GM18870 (cell line): ENCODE measurements around the gene SMARCD3.

Experiments used
- ATAC-seq: cut with Tn5 transposase; IDR thresholded peaks from one replicate; pipeline ENCODE4 v1.9.1; 2021; ENCODE audit warnings: moderate library complexity; ENCODE audit not compliant: unreplicated experiment

Gene SMARCD3

GRCh38 chr7:151248346-151249033 lies at the start of gene SMARCD3:
Gene SMARCD3 (minus strand): TSS chr7:151248694. CDS start chr7:151248562, 132 bp downstream.
- ATAC-seq, result no peak

DNA sequence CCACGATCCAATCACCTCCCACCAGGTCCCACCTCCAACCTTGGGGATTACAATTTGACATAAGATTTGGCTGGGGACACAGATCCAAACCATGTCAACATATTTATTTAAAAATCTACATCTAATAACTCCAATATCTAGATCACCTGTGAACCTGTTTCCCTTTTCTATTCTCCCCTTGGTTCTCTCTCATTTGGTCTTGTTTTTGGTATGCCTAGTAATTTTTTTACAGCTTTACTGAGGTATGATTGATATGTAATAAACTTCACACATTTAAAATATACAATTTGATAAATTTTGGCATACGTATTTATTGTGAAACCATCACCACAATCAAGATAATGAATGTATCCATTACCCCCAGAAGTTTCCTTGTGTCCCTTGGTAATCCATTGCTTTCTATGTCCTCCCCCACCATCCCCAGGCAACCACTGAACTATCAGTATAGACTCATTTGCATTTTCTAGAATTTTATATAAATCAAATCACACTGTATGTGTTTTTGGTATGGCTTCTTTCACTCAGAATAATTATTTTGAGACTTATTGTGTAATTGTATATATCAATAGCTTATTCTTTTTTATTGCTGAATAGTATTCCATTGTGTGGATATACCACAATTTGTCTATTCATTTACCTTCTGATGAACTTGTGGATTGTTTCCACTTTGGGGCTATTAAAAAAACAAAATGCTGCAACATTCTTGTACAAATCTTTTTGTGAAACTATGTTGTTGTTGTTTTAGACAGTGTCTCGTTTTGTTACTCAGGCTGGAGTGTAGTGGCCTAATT lies 47.9 kb upstream of the SMARCD3 start:
- no peak for ATAC-seq

- no peak for ATAC-seq
Measured at GRCh38 chr7:151292850-151293249, 44.4 kb upstream of the SMARCD3 start.

- no peak for ATAC-seq
Measured at GRCh38 chr7:151291206-151291605, 42.7 kb upstream of the SMARCD3 start.

GRCh38 chr7:151290355-151290760 lies 41.9 kb upstream of the SMARCD3 start:
- no peak for ATAC-seq

GRCh38 chr7:151289891-151290290 lies 41.4 kb upstream of the SMARCD3 start:
- ATAC-seq, result no peak

DNA sequence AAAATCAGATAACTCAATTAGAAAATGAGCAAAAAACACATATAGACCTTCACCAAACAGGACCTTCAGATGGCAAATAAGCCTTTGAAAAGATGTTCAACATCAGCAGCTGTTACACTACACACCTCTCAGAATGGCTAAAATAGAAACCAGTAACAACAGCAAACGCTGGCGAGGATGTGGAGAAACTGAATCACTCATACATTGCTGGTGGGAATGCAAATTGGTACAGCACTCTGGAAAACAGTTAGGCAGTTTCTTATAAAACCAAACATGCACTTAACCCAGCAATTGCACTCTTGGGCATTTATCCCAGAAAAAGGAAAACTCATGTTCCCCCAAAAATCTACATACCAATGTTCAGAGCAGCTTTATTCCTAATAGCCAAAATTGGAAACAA lies 37.7 kb upstream of the SMARCD3 start:
- no peak for ATAC-seq

DNA sequence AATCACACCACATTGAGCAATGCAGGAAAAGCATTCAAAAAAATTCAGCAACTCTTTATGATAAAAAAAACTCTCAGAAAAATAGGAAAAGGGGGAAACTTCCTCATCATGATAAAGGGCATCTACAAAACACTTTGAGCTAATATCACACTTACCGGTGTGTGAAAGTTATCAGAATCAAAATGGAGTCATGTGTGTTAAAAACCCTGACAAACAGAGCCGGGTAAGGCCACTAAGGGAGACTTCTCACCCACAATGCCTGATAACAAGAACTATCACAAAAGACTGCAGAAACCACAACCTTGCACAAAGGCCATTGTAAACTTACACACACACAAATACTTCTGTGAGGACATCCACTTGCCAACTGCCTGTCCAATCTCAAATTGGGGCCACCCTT lies 34.8 kb upstream of the SMARCD3 start:
- no peak for ATAC-seq

GRCh38 chr7:151282111-151282510 lies 33.6 kb upstream of the SMARCD3 start:
- ATAC-seq, result no peak

DNA sequence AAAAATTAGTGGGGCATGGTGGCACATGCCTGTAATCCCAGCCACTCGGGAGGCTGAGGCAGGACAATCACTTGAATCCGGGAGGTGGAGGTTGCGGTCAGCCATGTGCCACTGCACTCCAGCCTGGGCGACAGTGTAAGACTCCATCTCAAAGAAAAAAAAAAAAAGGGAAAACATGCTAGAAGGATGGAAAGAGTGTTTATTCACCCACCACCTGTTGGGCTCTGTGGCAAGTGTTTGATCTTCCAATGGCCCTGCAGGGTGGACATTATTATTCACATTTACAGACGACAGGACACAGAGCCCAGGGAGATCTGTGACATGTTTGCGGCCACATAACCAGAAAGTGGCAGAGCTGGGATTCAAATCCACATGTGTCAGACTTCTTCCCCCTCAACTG lies 33.2 kb upstream of the SMARCD3 start:
- no peak for ATAC-seq

DNA sequence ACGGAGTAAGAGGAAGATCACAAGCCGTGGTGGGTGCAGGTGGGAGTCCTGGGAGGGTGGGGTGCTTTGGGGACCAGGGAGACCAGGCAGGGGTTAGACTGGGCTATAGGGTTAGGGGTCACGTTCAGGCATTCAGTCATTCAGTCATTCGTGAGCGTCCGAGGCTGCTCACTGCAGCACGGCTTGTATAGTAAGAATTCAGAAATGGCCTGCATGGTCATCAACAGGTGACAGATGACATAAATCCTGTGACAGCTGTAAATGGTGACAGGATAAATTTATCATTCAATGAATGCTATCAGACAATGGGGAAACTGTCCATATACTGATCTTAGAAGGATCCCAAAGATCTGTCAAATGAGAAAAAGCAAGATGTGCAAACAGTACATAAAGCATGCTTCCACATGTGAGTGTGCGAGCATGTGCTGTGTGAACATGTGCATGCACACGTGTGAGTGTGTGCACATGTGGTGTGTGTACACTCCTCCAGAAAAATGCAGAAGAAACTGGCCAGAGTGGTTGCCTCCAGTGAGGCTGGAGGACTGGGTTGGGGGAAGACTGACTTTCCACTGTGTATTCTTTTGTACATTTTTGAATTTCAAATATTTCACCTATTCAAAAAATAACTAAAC lies 32.0 kb upstream of the SMARCD3 start:
- ATAC-seq, result no peak

- ATAC-seq, result no peak
Measured at GRCh38 chr7:151279868-151280267, 31.4 kb upstream of the SMARCD3 start.

DNA sequence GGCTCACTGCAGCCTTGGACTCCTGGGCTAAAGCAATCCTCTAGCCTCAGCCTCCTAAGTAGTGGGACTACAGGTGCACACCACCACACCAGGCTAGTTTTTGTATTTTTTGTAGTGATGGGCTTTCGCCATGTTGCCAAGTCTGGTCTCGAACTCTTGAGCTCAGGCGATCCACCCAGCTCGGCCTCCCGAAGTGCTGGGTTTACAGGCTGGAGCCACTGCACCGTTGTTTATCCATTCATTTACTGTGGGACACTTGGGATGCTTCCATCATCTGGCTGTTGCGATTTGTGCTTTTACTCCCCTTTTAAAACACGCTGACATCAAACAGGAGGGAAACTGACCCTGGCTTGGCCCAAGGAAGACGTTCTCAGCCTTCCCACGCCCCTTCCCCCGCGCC lies 30.5 kb upstream of the SMARCD3 start:
- ATAC-seq, result no peak

- no peak for ATAC-seq
Measured at GRCh38 chr7:151277631-151278030, 29.1 kb upstream of the SMARCD3 start.

GRCh38 chr7:151276666-151277590 lies 28.4 kb upstream of the SMARCD3 start:
- ATAC-seq, result no peak

DNA sequence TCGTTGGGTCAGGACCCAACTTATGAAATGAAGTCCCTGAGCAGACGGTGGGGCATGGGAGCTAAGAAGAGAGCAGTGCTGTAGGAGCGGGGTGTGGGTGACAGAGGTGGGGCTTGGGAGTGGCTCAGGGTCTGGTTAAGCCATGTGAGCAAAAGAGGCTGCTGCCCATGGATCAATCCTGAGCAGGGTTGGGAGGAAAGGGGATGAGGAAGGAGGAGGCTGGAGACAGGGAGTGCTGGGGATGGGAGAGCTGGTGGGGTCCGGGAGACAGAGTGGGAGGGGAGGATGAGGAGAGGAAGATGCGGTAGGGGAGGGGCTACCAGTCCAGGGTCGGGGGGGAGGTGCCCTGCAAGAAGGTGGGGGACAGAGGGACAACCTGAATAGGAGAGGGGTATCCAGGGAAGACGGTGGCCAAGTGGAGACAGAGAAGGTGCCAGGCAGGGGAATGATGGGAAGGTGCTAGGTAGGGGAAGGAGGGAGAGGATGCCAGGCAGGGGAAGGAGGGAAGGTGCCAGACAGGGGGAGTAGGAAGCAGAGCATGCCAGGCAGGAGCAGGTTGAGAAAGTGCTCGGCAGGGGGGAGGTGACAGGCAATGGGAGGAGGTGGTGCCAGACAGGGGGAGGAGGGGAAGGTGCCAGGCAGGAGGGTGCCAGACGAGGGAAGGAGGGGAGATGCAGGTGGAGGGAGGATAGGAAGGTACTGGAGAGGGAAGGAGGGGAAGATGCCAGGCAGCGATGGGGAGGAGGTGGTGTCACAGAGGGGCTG lies 27.5 kb upstream of the SMARCD3 start:
- no peak for ATAC-seq

- ATAC-seq, result no peak
Measured at GRCh38 chr7:151274936-151275812, 26.7 kb upstream of the SMARCD3 start.

DNA sequence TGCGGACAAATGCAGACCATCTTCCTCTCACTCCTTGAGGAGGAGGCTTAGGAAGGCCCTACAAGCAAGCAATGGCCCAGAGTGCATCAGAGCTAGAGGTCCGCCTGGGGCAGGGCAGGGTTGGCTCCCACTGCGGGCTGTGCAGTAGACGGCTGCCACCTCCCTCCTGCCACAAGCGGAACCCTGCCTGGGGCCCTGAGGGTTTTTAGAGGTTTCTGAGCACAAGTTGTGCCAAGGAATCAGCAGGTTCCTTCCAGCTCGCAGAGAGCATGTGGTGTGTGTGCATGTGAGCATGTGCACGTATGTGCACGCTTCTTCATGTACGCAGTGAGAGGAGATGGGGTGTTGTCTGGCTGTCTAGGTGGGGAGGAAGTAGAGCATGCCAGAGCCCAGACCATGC lies 25.9 kb upstream of the SMARCD3 start:
- ATAC-seq, result no peak
